Measurements from ENCODE around the gene RASA2.

RASA2 gene

DNA sequence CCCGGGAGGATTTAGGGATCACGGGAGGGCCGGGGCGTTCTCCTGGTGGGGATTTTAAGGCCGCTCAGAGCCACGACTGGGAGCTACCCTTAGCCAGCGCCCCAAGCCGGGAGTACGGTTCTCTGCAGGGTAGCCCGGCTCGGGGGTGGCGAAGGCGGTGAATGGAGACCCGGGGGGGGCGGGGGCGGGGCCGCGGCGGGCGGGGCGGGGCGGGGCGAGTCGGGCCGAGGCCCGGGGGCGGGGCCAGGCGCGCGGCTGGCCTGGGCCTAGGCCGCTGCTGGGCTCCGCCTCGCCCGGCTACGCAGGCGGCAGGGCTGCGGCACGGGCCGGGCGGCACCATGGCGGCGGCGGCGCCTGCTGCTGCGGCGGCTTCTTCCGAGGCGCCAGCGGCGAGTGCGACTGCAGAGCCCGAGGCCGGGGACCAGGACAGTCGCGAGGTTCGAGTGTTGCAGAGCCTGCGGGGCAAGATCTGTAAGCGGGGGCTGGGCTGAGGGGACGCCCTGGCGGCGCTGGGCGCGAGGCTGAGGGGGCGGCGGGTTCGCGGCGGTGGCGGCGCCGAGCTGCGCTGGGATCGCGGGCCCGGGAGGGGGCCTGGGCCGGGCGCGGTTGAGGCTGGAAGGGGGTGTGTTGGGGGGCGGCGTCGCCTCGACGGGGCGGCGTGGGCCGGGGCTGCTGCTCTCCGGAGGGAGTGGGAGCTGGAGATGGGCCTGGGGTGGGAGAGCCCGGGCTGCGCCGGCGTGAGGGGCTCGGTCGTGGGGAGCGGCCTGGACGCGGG, at the start of gene RASA2:
RASA2 (plus strand) TSS at position 282 of the 775 bp plus-strand sequence; CDS start at position 339, 57 bp downstream.
- FAIRE-seq: no peak

- FAIRE-seq: no peak
Measured at GRCh38 chr3:141439589-141439988, 47.2 kb upstream of the RASA2 start.

GRCh38 chr3:141440942-141441341, 45.9 kb upstream of the RASA2 start:
- no peak for FAIRE-seq

DNA sequence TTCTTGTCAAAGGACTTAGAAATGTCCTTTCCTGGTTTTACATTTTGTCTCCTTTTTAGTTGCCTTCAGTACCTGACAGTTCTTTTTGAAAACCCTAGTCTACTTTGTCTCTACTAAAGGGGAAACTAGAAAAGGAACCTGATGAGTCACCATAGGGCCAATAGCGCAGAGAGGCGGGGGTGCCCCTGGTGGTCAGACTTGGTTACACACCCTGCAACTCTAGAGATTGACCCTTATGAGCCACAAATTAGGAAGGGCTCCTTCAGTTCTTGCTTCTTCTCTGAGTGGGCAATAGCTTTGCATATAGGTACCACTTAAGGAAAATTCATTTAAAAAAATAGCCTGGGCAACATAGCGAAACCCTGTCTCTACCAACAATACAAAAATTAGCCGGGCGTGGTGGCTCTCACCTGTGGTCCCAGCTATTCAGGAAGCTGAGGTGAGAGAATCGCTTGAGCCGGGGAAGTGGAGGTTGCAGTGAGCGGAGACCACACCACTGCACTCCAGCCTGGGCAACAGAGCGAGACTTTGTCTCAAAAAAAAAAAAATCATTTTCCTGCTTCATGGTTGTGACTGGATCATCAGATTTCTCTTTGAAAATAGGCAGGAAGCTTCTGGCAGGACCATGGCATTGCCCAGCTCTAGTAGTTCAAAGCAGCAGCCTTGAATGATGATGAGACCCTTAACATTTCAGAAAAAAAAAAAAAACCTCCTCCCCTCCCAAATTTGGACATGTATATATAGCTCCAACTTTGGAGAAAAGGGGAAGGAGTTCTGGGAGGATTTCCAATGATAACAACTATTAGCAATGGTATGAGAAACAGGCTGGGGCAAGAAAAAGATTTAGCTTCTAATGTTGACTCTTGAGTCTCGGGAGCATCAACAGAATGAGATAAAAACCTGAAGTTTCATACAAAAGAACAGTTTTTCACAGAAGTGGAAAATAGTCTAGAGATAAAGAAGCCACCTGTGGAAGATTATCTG, 45.2 kb upstream of the RASA2 start:
- FAIRE-seq: no peak

DNA sequence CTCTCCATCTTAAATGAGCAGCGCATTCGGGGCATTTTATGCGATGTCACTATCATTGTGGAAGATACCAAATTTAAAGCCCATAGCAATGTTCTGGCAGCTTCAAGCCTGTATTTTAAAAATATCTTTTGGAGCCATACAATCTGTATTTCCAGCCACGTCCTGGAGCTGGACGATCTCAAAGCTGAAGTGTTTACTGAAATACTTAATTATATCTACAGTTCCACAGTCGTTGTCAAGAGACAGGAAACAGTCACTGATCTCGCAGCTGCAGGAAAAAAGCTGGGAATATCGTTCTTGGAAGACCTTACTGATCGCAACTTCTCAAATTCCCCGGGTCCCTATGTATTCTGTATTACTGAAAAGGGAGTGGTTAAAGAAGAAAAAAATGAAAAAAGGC, 44.4 kb upstream of the RASA2 start:
- FAIRE-seq: no peak

DNA sequence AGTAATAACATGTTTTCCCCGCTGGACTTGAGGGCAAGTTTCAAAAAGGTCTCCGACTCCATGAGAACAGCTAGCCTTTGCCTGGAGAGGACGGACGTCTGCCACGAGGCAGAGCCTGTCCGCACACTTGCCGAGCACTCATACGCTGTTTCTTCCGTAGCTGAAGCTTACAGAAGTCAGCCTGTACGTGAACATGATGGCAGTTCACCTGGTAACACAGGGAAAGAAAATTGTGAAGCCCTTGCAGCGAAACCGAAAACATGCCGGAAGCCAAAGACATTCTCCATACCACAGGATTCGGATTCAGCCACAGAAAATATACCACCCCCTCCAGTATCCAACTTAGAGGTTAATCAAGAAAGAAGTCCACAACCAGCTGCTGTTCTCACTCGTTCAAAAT, 43.9 kb upstream of the RASA2 start:
- no peak for FAIRE-seq

- no peak for FAIRE-seq
Measured at GRCh38 chr3:141444586-141445285, 42.1 kb upstream of the RASA2 start.

DNA sequence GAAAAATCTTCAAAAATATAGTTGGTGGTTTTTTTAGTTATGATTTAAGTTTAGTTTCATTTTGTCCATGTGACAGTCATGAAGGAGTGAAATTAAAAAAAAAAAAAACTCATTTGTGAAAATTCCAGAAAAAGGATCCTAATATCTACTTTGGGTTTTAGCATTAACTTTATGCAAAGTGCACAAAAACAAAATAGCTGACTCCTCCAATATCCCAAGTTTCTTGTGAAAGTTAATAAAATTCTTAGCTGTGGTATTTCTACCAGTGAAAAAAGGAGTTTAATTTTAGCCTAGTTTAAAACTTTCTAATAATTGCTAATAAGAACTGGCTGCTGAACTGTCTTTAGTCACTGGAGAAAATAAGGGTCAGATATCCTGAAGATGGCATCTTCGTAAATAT, 40.8 kb upstream of the RASA2 start:
- FAIRE-seq: no peak

DNA sequence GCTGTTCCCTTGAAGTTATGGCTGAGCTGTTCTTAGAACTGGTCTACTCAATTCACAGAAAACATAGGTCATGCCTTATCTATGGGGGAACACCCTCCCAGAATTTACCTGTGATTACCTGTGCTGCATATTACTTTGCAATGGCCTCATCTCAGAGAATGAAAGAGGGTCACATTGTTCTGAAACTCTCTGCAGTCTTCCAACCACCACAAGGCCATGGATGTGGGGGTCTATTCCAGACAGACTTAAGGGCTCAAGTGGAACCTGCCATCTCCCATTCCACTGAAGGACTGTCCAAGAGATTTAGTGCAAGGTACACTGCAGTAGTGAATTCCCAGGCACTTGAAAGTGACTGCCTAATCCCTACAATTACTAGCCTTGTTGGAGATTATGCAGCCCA, 40.1 kb upstream of the RASA2 start:
- no peak for FAIRE-seq

GRCh38 chr3:141447383-141447782, 39.4 kb upstream of the RASA2 start:
- FAIRE-seq: no peak

GRCh38 chr3:141448606-141449220, 38.1 kb upstream of the RASA2 start:
- FAIRE-seq: no peak

DNA sequence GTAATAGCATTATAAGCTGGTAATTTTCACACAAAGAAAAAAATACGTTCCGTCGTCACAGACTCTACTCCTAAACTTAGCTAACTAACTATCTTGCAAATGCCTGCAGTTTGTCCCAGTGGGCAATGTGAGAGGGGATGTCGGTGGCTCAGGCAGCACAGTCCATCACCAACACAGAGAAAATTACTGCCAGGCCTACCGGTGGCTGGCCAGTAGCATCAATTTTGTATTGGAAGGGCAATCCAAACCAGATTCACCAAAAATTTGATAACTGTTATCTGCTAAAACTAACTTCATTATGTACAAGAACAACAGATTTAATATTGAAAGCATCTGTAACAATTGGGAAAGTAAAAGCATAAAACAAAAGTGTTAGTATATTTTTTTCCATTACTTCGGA, 37.4 kb upstream of the RASA2 start:
- FAIRE-seq: no peak

DNA sequence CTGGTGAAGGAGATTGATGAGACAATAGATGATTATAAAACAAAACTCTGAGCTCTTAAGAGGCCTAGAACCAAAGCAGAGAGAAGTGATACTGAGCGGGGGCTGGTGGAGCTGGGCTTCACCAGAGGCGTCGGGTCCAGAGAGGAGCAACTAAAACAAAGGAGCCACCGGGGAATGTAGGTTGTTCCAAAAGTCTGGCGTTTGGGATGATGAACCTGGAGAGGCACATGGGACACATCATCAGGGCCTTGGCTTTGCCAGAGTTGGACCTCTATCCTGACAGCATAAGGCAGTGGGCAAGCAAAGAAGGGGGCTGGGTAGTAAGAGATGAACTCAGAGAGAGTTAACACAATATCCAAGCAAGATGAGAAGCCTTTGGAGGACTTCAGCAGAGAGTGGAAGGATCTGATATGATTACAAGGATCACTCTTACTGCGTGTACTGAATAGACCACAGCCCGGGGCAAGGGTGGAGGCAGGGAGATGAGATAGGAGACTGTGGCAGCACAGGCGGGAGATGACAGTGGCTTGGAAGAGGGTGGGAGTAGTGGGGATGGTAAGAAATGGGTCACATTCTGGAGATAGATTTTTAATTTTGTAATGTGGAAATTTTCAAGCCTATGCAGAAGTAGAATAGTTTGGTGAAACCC, 36.0 kb upstream of the RASA2 start:
- no peak for FAIRE-seq

DNA sequence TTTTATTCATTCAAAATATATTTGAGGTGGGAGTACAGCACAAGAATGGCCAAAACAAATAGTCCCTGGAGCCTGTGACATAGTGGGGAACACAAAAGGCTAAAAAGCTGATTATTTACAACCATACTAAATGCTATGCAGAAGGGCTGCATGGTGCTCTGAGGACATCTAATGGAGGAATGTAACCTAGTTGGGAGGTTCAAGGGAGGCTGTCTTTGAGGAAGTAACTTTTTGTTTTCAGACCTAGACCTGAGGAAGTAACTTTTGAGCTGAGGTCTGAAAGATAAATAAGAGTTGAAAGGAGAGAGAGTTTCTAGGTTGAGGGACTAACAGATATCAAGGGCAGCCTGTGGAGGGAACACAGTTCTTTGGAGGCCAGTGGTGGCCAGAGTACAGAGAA, 34.8 kb upstream of the RASA2 start:
- no peak for FAIRE-seq

DNA sequence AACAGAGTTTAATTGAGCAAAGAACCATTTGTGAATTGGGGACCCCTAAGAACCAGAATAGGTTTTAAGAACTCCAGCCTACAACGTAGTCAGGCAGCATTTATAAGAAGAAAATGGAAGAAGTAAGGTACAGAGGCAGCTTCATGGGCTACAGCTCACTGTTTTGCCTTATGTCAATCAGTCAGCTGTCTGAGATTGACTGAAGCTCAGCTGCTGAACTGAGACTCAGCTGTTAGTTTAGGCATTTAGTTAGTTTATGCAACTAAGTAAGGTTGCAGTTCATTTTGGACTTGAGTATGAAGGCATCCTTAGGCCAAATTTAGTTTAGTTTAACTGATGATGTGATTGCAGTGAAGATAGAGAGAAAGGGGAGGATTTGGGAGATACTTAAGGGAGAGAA, 34.1 kb upstream of the RASA2 start:
- no peak for FAIRE-seq

DNA sequence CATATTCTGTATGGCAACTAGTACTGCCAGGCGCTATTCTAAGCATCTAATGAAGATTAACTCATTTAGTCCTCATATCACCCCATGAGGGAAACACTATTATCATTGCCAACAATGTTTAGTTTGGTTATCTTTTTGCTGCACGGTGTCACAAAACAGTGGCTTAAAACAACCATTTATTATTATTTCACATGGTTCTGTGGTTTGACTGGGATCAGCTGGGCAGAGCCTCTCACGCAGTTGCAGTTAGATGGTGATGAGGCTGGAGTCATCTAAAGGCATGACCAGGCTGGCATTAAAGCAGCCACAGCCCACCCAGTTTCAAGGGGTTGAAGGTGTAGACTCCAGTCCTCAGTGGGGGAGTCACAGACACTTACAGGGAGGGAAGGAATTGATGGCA, 32.8 kb upstream of the RASA2 start:
- FAIRE-seq: no peak

GRCh38 chr3:141454906-141455602, 31.8 kb upstream of the RASA2 start:
- peak; percentile 45 for FAIRE-seq

GRCh38 chr3:141455603-141456300, 31.1 kb upstream of the RASA2 start:
- no peak for FAIRE-seq

- FAIRE-seq: no peak
Measured at GRCh38 chr3:141456301-141456625, 30.6 kb upstream of the RASA2 start.

- no peak for FAIRE-seq
Measured at GRCh38 chr3:141457624-141458236, 29.1 kb upstream of the RASA2 start.

GRCh38 chr3:141459008-141459407, 27.8 kb upstream of the RASA2 start:
- FAIRE-seq: no peak
